Suprapubic skin (tissue), 4 donors: ENCODE data around the gene CYB5A. TPM values are rescaled to one million over a fixed set of nuclear protein-coding genes. Genes with fewer than 3 reads are reported as not detected.
A peak's percentile ranks its signal among the peaks of the same experiment; 100 is the strongest.

Source experiments
- DNase-seq, 2 donors: peaks; one replicate each; pipeline ENCODE4 v3.0.0-alpha.2; 2019; ENCODE audit warnings: low spot score in 2 of 2
- H3K27ac ChIP-seq: fragments of 200-600 bp; sonication (generic); one replicate; pipeline ENCODE4 v1.5.1; 2019
- H3K27me3 ChIP-seq: fragments of 200-600 bp; sonication (generic); one replicate; pipeline ENCODE4 v1.5.1; 2019
- H3K36me3 ChIP-seq: fragments of 200-600 bp; sonication (generic); one replicate; pipeline ENCODE4 v1.5.1; 2019
- H3K4me1 ChIP-seq: fragments of 200-600 bp; sonication (generic); one replicate; pipeline ENCODE4 v1.5.1; 2019
- H3K4me3 ChIP-seq: fragments of 200-600 bp; sonication (generic); one replicate; pipeline ENCODE4 v1.5.1; 2019; ENCODE audit warnings: mild to moderate bottlenecking
- H3K9me3 ChIP-seq: fragments of 200-600 bp; sonication (generic); one replicate; pipeline ENCODE4 v1.5.1; 2019
- EP300 ChIP-seq: sonication (generic); formaldehyde crosslinking; IDR thresholded peaks from one replicate; pipeline ENCODE4 v1.6.1; 2017; ENCODE audit warnings: antibody characterized with exemption
- POLR2A ChIP-seq, 2 donors: fragments of 450-650 bp; IDR thresholded peaks; one replicate each; pipeline ENCODE4 v1.6.1; 2017; ENCODE audit warnings: antibody characterized with exemption in 2 of 2, mild to moderate bottlenecking in 2 of 2, moderate library complexity in 2 of 2
- POLR2AphosphoS5 ChIP-seq, 3 donors: sonication (generic); formaldehyde crosslinking; IDR thresholded peaks; one replicate each; pipeline ENCODE4 v1.6.1; 2017; ENCODE audit warnings: antibody characterized with exemption in 3 of 3
- WGBS: methylation state at CpG from one replicate; pipeline ENCODE4 v1.1.5; 2018; 5-methylcytosine and 5-hydroxymethylcytosine counted together
- total RNA-seq, 4 donors: library from RNA; depleted of rRNA; stranded (reverse); fragments of >200 nt; gene quantifications; one replicate each; pipeline ENCODE4 v1.1.0, GENCODE V29; 2016
- TF ChIP-seq, protein P1 (sequence below), 2 donors: fragments of 200-600 bp in 1 of 2; fragments of 450-650 bp in 1 of 2; sonication (generic) in 1 of 2; IDR thresholded peaks; one replicate each; pipeline ENCODE4 v1.5.1; 2016 to 2019; ENCODE audit warnings: antibody characterized with exemption in 2 of 2, mild to moderate bottlenecking in 1 of 2, moderate library complexity in 1 of 2

Gene CYB5A
- total RNA-seq: 100 to 1,000 TPM; 103 to 258 (median 147) TPM

GRCh38 chr18:74291771-74292540, at the start of gene CYB5A:
TSS of gene CYB5A (minus strand) at chr18:74291963. CDS start at chr18:74291875, 88 bp downstream.
- no peaks in the 10 kb centered on the region for H3K36me3 ChIP-seq
- H3K27ac ChIP-seq: peak within 1 kb of the TSS; percentile 81
- peak; percentile 98 for DNase-seq
- H3K27me3 ChIP-seq: no peaks in the 10 kb centered on the region
- peaks cover 20% of the 10 kb centered on the region for H3K4me1 ChIP-seq
- 4% methylated on average over 15 of the region's 68 CpGs for WGBS
- TF ChIP-seq POLR2A (IDR thresholded peaks at IDR 0.05) (peak in 1 of 2 donors; percentile 38), POLR2AphosphoS5 (IDR thresholded peaks at IDR 0.05) (peak in 1 of 3 donors; percentile 70)
- TF ChIP-seq, protein P1, sequence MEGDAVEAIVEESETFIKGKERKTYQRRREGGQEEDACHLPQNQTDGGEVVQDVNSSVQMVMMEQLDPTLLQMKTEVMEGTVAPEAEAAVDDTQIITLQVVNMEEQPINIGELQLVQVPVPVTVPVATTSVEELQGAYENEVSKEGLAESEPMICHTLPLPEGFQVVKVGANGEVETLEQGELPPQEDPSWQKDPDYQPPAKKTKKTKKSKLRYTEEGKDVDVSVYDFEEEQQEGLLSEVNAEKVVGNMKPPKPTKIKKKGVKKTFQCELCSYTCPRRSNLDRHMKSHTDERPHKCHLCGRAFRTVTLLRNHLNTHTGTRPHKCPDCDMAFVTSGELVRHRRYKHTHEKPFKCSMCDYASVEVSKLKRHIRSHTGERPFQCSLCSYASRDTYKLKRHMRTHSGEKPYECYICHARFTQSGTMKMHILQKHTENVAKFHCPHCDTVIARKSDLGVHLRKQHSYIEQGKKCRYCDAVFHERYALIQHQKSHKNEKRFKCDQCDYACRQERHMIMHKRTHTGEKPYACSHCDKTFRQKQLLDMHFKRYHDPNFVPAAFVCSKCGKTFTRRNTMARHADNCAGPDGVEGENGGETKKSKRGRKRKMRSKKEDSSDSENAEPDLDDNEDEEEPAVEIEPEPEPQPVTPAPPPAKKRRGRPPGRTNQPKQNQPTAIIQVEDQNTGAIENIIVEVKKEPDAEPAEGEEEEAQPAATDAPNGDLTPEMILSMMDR (IDR thresholded peaks at IDR 0.05): no peak
- H3K9me3 ChIP-seq: no peaks in the 10 kb centered on the region
- peak within 1 kb of the TSS; percentile 86 for H3K4me3 ChIP-seq

DNA sequence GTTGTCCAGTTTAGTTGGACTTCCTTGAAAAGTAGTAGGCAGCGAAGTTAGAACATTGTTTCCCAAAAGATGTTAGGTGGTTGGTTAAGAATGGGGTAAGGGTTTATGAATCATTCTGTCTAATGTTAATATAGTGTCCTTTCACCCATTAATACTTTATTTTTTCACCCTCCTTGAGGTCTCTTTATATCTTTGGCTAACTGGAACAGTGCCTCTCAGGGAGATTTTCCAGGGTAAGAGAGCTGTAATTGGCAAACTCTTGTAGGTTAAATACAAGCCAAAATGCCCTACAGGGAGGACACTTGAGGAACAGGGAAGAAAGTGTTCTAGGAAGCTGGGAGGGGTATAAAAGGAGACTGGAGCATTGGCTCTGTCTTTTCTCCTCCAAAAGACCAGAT, 46.1 kb upstream of the CYB5A start:
- 88% methylated on average over 1 of the region's 1 CpG for WGBS
- TF ChIP-seq POLR2A (IDR thresholded peaks at IDR 0.05) (no peak), POLR2AphosphoS5 (IDR thresholded peaks at IDR 0.05) (no peak), EP300 (no peak)
- TF ChIP-seq, protein P1 (IDR thresholded peaks at IDR 0.05): no peak
- H3K36me3 ChIP-seq: no peaks in the 10 kb centered on the region
- no peaks in the 10 kb centered on the region for H3K4me1 ChIP-seq
- H3K9me3 ChIP-seq: no peaks in the 10 kb centered on the region
- no peak for DNase-seq
- no peak overlapping the region for H3K4me3 ChIP-seq
- no peaks in the 10 kb centered on the region for H3K27me3 ChIP-seq
- H3K27ac ChIP-seq: no peak overlapping the region

DNA sequence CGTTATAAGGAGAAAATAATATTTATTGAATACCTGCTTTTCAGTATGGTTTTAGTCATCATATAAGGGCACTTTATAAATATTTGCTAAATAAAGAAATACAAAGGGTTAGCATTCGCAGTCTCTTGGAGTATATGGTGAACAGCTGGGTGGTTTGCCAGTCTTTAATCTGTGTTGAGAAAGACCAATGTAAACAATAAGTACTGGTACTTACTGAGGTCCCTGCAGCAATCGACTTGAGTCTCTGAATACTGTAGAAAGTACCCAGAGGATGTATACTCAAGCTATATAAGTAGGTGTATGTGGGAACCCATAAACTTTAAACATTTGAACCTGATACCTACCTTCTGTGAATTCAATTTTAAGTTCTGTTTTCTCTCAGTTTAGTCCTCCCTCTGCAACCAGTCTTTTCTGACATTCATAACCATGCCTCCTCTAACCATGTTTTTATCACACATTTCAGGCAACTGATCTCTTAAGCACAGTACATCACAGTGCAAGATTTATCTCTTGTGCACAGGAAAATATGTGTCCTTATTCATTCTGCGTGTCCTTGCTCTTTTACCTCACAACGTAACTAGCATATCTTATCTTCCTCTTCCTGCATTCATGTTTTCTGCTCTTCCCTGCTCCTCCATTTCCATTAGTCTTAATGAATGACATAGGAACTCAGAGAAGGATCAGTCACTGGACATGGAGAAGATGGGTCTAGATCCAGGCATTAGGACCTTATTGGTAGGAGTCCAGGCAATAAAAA, 45.6 kb upstream of the CYB5A start:
- Histone ChIP-seq H3K27me3 (no peaks in the 10 kb centered on the region), H3K9me3 (no peaks in the 10 kb centered on the region), H3K4me1 (no peaks in the 10 kb centered on the region), H3K27ac (no peak overlapping the region), H3K4me3 (no peak overlapping the region), H3K36me3 (no peaks in the 10 kb centered on the region)
- no peak for DNase-seq
- WGBS: 85% methylated on average over 5 of the region's 5 CpGs
- TF ChIP-seq POLR2AphosphoS5 (IDR thresholded peaks at IDR 0.05): no peak
- no peak for TF ChIP-seq EP300
- no peak for TF ChIP-seq POLR2A (IDR thresholded peaks at IDR 0.05)
- TF ChIP-seq, protein P1 (IDR thresholded peaks at IDR 0.05): no peak

GRCh38 chr18:74336656-74337055, 44.9 kb upstream of the CYB5A start:
- no peak for TF ChIP-seq POLR2A (IDR thresholded peaks at IDR 0.05)
- TF ChIP-seq EP300: no peak
- TF ChIP-seq POLR2AphosphoS5 (IDR thresholded peaks at IDR 0.05): no peak
- TF ChIP-seq, protein P1 (IDR thresholded peaks at IDR 0.05): no peak

GRCh38 chr18:74334242-74334893, 42.6 kb upstream of the CYB5A start:
- no peak overlapping the region for H3K27ac ChIP-seq
- H3K9me3 ChIP-seq: no peaks in the 10 kb centered on the region
- DNase-seq: no peak
- H3K36me3 ChIP-seq: no peaks in the 10 kb centered on the region
- no peak overlapping the region for H3K4me3 ChIP-seq
- no peaks in the 10 kb centered on the region for H3K27me3 ChIP-seq
- TF ChIP-seq, protein P1 (IDR thresholded peaks at IDR 0.05): no peak
- no peak for TF ChIP-seq EP300
- no peak for TF ChIP-seq POLR2AphosphoS5 (IDR thresholded peaks at IDR 0.05)
- no peak for TF ChIP-seq POLR2A (IDR thresholded peaks at IDR 0.05)
- H3K4me1 ChIP-seq: no peaks in the 10 kb centered on the region

More at GRCh38 chr18:74336656-74337055, 44.9 kb upstream of the CYB5A start:
- Histone ChIP-seq H3K4me3 (no peak overlapping the region), H3K9me3 (no peaks in the 10 kb centered on the region), H3K4me1 (no peaks in the 10 kb centered on the region), H3K36me3 (no peaks in the 10 kb centered on the region), H3K27me3 (no peaks in the 10 kb centered on the region), H3K27ac (no peak overlapping the region)
- DNase-seq: no peak
